Activated CD4-positive, alpha-beta T cell treated with anti-CD3 and anti-CD28 coated beads, Interleukin-2, amount 50 U/mL, for 48 hours (primary cell): ENCODE results near the gene FNDC10.
"Not testable (repeated sequence)": the region's sequence is repeated elsewhere in the genome, so short reads cannot be mapped to it uniquely, and the experiment has no call there.

Source experiments
- DNase-seq, 2 experiments: peaks; one replicate each; pipeline ENCODE4 v3.0.0-alpha.2; 2020

FNDC10 gene

GRCh38 chr1:1564268-1564667, 35.7 kb downstream of the FNDC10 start:
- DNase-seq: no peak

- no peak for DNase-seq
These were observed 36.2 kb downstream of the FNDC10 start for GRCh38 chr1:1563688-1564087.

GRCh38 chr1:1562556-1563195, 37.3 kb downstream of the FNDC10 start:
- no peak for DNase-seq

GRCh38 chr1:1561801-1562470, 38.0 kb downstream of the FNDC10 start:
- DNase-seq: no peak

DNA sequence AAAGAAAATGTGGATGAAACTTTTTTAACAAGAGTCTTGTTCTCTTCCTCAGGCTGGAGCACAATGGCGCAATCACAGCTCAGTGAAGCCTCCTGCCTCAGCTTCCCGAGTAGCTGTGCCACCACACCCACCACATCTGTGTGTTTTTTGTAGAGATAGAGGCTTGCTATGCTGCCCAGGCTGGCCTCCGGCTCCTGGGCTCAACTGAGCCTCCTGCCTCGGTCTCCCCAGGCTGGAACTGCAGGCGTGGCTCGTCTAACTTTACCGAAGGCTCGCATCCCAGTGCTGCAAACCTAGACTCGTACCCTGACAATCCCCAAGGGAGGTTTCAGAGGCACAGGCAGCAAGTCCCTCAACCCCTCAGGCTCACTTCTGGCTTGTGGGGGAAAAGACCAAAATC, 39.8 kb downstream of the FNDC10 start:
- no peak for DNase-seq

DNA sequence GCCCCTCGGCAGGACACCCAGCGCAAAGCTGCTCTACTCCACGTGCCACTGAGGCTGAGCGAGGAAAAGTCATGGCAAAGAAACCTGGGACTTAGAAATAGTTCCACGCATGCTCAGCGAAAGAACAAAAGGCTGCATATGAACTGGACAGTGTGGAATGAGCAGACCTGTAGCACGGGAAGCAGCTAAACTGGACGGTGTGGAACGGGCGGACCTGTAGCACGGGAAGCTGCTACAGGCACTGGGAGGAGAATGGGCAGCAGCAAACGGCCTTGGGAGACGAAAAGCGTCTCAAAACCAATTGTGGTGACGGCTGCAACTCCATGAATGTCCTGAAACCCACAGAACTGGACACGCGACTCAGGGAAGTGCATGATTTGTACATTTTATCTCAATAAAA, 40.9 kb downstream of the FNDC10 start:
- DNase-seq: no peak

GRCh38 chr1:1558591-1558990, 41.3 kb downstream of the FNDC10 start:
- DNase-seq: no peak

- not testable (repeated sequence) for DNase-seq
These were observed 42.2 kb downstream of the FNDC10 start for GRCh38 chr1:1557688-1558087.

DNA sequence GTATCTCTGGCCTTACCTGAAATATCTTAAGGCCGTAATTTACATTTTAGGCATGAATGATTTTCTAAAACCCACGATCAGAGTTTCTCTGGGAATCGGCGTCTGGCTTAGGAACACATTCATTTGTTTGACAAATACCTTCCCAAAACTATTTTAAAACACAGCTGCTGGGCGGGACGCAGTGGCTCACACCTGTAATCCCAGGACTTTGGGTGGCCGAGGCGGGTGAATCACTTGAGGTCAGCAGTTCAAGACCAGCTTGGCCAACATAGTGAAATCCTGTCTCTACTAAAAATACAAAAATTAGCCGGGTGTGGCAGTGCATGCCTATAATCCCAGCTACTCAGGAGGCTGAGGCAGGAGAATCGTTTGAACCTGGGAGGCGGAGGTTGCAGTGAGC, 43.0 kb downstream of the FNDC10 start:
- not testable (repeated sequence) for DNase-seq

- no peak for DNase-seq
These were observed 43.4 kb downstream of the FNDC10 start for GRCh38 chr1:1556505-1556904.

DNA sequence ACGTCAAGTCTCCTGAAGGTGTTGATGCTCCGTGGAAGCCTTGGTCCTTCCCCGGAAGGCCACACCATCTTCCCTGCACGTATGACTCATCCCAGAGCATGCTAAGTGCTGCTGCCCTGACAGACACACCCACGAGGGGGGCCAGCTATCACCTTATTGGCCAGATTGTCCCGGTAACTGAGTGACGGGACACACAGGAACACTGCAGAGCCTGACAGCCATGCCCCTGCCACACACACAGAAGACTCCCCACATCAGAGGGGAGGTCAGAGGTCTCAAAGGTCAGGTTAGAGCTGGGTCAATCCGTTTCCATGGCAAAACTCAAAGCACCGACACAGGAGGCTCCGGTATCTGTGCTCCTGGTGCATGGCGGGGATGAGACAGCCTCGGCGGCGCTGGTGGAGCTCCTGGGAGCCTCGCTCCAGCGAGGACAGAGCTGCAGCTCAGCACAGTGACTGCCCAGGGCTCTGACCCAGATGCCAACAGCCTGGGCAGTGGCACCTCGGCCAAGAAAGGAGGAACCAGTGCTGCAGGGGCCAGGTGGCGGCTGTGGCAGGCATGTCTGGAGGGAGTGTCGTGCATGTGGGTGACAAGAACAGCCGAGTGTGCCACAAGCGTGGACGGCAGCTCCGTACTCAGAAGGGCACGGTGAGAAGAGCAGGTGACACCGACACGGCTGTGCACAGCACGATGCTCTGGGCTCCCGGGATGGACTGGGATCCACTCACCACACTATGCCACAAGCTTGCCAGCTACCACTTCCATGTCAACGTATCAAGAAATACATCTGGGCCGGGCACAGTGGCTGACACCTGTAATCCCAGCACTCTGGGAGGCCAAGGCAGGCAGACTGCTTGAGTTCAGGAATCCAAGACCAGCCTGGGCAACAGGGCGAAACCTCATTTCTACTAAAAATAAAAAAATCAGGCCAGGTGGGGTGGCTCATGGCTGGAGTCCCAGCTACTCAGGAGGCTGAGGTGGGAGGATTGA, 44.7 kb downstream of the FNDC10 start:
- DNase-seq: no peak

DNA sequence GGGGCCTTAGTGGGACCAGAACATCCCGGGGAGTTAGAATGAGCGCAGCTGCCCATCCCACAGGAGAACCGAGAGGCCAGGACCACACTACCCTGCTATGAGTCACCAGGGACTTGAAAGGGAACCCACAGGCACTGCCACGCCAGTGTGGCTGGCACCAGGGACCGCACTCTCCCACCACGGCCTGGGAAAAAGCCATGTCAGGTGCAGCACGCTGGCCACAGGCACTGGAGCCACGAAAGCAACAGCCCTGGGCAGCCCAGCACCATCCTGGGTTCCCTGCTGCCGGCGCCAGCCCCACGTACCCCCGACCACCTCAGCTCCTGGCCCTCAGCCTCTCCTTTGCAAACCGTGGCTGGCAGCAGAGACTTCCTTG, 45.4 kb downstream of the FNDC10 start:
- no peak for DNase-seq

DNA sequence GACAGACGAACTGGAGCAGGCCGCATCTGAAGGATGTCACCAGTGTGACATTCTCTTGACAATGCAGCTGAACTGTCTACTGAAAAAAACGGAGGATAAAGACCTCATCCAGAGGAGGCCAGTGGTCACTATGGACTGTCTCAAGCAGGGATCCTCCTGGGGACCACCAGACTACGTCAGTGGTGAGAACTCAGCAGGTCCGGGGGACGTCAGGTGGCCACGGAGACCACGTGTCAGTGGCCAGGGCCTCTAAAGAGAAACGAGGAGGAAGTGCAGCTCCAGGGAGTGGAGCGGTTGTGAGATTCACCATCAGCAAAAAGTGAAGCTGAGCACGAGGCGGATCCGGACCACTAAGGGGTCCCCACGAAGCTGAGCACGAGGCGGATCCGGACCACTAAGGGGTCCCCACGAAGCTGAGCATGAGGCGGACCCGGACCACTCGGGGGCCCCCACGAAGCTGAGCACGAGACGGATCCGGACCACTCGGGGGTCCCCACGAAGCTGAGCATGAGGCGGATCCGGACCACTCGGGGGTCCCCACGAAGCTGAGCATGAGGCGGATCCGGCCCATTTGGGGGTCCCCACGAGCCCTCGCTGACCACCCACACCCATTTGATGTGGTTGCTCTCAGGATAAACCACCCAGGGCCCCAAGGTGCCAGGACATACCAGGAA, 46.0 kb downstream of the FNDC10 start:
- no peak for DNase-seq

DNA sequence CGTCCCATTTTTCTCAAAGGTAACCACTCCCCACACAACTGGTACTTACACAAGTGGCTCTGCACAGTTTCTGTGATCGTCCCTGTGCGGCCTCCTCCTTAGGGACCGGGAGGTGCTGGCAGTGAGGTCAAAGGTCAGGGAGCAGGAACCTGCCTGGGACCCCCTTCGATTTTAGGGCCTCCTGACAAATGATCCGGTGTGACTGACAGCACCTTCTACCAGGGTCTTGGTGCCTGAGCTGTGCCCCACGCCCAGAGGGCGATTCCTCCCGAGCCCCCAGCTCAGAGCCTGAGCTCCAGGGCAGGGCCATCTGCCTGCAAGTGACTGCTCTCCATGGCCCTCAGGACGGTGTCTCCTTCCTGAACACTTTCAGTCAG, 47.7 kb downstream of the FNDC10 start:
- no peak for DNase-seq

GRCh38 chr1:1551524-1552262, 48.2 kb downstream of the FNDC10 start:
- no peak for DNase-seq

- DNase-seq: no peak
These were observed 49.1 kb downstream of the FNDC10 start for GRCh38 chr1:1550591-1551432.

- no peak for DNase-seq
These were observed 49.8 kb downstream of the FNDC10 start for GRCh38 chr1:1550087-1550486.

GRCh38 chr1:1548591-1548990, 51.3 kb downstream of the FNDC10 start:
- DNase-seq: no peak
